ENCODE measurements around the gene CAPN5.

Gene CAPN5

DNA sequence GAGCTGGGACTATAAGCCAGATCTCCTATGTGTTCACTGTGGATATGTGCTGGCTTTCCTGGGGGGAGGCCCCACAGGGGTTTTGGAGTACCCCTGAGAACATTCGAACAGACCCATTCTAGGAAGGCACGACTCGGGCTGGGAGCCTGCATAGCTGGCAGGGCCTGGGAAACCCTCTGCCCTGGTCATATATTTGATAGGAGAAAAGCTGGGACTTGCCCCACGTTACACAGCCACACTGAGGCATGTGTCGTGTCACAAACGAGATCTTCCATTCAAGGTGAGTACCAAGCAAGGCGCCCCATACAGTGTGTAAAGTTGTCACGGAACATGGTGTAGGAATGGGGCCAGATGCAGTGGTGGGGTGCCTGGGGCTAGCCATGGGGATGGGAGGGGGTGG lies 72.4 kb downstream of the CAPN5 start:
- DNase-seq, result no peak

- no peak for DNase-seq
These were observed 73.6 kb downstream of the CAPN5 start for GRCh38 chr11:77140231-77140851.

DNA sequence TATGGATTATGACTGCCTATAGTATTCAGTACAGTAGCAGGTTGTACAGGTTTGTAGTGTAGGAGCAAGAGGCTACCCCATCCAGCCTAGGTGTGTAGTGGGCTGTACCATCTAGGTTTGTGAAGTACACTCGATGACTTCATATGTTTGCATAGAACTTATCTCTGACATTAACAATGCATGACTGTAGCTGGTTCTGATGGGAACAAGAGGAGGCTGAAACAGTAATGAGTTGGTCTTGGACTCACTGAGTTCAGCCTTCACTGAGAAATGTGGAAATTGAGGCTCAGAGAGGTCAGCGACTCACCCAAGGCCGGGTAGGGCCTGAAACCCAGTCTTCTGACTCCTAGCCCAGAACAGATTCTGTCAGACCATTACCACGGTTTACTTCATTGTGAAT lies 74.3 kb downstream of the CAPN5 start:
- no peak for DNase-seq

DNA sequence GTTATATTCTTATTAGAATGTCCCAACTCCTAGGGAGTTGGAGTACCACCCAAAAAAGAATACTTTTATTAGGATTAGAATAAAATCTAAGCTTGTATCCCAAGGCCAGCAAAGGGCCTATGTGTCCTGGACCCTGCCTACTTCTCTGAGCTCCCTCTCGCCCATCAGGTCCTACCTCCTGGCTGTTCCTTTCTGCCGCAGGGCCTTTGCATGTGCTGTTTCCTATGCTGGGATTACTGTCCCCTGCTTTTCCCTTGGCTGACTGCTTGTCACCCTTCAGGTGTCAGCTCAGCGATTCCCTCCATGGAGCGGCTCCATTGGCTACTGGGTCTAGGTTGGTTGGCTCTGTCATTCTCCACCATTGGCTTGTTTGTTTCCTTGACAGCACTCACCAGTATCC lies 74.7 kb downstream of the CAPN5 start:
- no peak for DNase-seq

DNA sequence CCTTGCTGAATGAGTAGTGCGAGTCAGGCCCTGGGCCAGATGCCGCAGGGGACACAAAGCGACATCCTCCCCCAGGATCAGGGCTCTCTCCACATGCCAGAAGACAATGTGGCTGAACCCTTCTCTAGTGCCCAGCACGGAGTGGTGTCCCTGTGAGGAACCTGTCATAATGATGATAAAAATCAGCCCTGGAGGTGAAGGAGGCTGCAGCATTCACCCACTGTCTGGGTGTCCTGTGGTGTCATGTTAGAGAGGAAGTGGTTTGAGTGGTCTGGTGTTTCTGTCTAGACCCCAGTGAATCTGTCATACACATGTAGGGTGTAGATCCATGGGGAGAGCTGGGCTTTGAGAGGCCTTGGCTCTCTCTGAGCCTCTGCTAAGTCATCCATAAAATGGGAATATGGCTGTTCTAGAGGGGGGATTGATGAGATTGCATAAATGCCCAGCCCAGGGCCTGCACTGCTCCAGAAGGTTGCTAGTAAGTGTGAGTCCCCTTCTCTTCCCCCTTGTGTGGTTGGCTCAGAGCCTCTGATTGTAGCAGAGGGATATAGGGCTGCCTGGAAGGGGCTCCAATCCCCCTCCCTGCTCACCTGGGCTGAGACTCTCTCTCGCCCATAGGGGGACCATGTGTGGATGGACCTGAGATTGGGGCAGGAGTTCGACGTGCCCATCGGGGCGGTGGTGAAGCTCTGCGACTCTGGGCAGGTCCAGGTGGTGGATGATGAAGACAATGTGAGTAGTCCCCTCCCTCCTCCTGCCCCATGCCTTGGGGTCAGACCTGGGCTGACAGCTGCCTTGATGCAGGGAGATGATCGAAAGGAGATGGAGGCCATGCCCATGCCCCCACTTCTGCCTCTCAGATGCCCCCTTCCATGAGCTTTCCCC lies 75.6 kb downstream of the CAPN5 start:
- DNase-seq, result no peak

DNA sequence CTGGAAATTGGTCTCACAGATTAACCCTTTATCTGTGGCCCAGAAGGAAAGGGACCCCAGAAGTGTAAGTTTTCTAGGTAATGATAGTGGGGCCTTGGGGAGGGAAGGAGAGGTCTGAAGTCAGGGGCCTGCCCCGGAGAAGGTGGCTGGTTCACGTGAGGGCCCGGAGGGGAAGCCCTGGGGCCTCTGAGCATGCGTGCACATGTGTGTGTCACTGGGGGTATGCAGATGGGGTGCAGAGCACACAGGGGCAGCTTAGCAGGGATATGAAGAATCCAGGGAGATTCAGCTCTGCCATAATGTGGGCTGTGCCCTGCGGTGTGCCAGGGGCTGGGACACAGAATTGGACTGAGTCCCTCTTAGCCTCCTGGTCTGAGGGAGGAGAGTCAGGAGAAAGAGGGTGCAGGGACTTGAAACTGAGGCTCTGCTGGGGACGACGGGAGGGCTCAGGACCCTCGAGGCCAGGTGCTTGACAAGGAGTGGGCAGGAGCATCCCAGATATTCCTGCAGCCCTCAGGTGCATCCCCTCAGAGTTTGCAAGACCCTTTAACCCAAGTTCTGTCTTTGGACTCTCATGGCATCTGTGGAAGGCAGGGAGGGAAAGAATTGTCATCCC lies 76.7 kb downstream of the CAPN5 start:
- no peak for DNase-seq

GRCh38 chr11:77144196-77144856 lies 77.6 kb downstream of the CAPN5 start:
- DNase-seq, result no peak

- DNase-seq, result no peak
These were observed 78.2 kb downstream of the CAPN5 start for GRCh38 chr11:77144857-77145428.

- DNase-seq, result no peak
These were observed 79.7 kb downstream of the CAPN5 start for GRCh38 chr11:77146261-77147035.

DNA sequence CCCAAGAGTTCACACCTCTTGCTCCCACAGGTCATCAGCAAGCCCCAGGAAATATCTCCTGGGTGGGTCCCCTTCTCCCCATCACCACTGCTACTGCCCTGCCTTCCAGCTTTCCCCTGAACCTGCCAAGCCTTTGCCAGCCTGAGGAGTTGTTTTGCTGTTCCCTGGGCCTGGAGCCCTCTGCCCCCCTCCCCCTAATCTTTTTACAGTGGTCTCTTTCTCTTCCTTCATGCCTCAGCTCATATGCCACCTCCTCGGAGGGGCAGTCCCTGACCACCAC lies 80.2 kb downstream of the CAPN5 start:
- DNase-seq, result no peak

DNA sequence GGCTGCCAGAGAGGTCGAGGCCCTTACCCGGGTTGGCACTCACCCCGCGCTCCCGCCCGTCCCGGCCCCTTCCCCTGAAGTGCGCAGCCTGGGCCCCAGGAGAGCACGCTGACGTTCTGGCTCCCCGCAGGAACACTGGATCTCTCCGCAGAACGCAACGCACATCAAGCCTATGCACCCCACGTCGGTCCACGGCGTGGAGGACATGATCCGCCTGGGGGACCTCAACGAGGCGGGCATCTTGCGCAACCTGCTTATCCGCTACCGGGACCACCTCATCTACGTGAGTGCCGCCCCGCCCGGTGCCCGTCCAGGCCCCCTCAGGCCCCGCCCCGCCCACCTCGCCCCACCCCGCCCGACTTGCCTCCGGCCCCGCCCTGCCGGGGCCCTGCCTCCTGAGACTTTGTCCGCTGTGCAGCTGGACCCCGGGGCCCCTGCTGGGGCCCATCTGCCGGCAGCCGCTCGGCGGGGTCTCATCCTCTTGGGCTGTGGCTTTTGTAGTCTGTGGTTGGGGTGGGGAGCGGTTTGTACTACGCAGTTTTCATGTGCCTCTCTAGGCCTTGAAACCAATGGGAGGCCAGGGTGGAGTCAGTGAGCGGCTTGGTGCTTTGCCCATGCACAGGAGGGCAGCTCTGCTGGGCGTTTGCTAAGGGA lies 81.0 kb downstream of the CAPN5 start:
- DNase-seq, result no peak

DNA sequence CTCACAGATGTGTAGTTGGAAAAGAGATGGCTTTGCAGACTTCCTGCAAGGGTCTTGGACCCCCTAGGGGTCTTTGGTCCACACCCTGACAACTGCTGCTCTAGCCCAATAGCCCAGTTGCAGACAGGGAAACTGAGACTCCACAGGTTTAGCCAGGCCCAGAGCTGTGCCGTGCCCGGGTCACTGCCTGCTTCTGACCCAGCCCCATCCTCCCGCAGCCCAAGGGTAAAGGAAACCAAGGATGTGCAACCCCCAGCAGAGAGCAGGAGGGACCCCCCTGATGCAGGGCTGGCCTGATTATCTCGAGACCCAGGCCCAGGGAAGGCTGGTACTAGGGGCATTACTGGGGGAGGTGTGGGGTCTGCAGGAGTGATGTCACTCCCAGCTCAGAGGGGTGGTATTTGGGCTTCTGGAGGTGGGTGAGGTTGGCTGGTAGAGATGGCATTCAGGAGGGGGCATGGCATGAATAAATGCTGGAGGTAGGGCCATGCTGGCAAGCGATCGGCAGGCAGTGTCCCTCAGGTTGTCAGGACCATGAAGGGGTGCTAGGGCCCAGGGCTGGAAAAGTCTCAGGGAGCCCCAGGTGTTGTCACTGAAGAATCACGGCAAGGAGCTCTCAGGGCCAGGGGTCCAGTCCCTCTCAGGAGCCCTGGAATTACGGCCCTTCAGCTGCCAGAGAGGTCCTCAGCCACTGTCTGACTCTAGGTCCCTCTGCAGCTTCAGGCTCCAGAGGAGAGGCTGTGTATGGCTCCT lies 82.4 kb downstream of the CAPN5 start:
- no peak for DNase-seq

- DNase-seq, result no peak
These were observed 83.1 kb downstream of the CAPN5 start for GRCh38 chr11:77149716-77150392.

- DNase-seq, result no peak
These were observed 84.1 kb downstream of the CAPN5 start for GRCh38 chr11:77150836-77151235.

DNA sequence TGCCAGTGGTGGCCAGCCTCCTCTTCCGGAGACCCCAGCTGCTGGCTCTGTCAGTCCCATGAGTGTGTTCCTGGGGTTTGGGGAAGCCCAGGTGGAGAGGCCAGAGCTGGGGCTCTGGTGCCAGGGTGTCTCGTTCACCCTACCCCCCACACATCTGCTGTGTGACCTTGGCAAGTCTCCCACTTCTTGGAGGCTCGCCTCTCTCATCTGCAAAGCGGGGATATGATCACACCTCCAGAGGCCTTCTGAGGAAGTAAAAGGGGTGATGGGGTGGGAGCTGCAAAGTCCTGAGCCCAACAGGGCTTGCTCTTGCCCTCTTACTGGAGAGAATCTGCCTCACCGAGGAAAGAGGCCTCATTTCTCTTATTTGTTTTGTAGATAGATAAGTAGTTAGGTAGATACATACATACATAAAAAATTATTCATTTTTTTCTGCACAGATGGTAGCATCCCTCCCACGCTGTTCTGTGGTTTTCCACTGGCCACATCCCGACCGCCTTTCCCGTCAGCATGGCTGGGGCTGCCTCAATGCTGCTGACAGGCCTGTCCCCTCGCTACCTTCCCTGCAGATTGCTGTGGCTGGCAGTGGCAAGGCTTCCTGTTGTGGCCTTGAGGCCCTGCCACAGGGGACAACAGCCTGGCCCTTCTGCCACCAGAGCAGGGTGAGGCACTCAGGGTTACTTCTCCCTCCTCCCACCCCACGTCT lies 85.2 kb downstream of the CAPN5 start:
- DNase-seq, result no peak

GRCh38 chr11:77152846-77153245 lies 86.1 kb downstream of the CAPN5 start:
- DNase-seq, result no peak

GRCh38 chr11:77153276-77154185 lies 86.8 kb downstream of the CAPN5 start:
- no peak for DNase-seq

DNA sequence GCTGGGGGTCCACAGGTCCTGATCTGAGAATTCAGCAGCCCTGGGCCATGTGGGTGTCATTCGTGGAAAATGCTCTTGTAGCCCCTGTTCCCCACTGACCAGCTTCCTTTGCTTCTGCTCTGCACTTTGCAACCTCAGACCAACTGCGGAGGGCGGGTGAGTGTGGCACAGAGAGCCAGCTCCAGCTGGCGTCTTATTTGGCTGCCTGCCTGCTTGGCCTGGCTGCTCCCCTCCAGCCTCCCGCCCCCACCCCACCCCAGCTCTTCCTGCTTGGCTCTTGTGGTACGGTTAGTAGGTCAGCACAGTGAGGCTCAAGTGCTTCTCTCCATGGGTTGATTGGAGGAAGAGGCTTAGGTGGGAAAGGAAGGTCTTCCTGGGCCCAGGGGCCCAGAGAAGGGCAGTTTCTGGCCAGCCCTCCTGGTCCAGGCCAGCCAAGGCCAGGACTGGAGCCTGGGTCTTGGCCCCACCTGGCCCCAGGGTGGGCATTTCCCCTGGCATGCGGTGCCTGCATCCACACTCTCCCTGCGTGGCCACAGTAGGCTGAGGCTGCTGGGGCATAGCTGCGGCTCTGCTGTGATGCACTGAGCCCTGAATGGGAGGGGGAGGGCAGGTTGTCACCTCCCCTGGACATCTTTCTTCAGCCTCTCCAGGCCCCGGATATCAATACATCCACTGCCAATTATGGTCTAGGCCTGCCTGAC lies 87.8 kb downstream of the CAPN5 start:
- DNase-seq, result no peak

All from 8988T (cell line).